Adipose tissue (tissue), 3 donors: ENCODE results near the gene TRHDE. TPM values are rescaled to one million over a fixed set of nuclear protein-coding genes. Genes with fewer than 3 reads are reported as not detected.

Source experiments
- H3K27ac ChIP-seq: one replicate; pipeline ENCODE4 v1.5.1; 2013; ENCODE audit warnings: low read depth, low read length
- WGBS, 3 donors: extraction: QIAGEN DNeasy Blood & Tissue Kit; methylation state at CpG; one replicate each; pipeline ENCODE4 v1.1.7; 2013; 5-methylcytosine and 5-hydroxymethylcytosine counted together
- polyA plus RNA-seq, 3 donors: library from polyadenylated mRNA; stranded (reverse); fragments of 200-250 nt; gene quantifications; one replicate each; pipeline ENCODE4 v1.2.3, GENCODE V29; 2013
- donor health status: healthy with polysubstance abuse.
- donor health status: Bipolar disorder and iron deficiency.
- donor health status: healthy.

Gene TRHDE
- polyA plus RNA-seq, 3 donors, result 2.0 to 4.2 (median 2.7) TPM

DNA sequence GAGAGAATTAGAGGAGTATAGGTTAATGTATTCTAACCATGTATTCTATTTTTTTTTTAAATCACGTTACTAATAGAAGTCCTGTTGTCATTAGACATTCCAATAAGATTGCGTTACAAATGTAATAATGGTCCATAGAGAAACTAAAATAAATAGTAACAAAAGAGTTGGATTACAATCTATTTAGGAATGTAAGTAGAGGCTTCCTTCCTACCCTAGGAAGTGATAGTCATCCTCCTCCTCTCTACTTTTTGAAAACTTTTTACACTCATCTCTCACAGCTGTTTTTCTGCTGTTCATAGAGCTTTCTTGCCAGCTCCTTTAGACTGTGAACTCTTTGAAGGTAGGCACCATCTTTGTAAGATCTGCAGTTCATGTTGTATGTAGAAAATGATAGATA, 23.6 kb downstream of the TRHDE start:
- WGBS, 3 donors, result 86 to 91% (median 90%) methylated on average over 2 of the region's 2 CpGs
- no peak overlapping the region for H3K27ac ChIP-seq

DNA sequence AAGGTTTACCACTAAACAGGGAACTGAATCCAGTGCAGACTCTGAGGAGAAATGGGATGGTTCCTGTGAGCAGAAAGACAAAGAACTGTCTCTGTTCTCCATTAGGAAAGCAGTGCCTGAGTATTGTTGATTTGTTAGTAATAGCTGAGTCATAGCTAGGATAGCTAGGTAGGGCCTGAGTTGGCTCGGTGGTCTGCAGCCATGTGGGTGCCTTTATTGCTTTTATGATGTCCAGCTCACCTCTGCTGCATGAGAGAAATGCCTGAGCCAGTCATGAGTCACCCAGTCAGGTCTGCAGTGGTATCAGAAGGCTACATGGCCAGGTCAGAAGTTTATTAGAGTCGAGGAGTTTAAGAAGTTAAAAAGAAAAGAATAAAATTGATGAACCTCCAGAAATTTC, 24.2 kb downstream of the TRHDE start:
- H3K27ac ChIP-seq, result no peak overlapping the region
- 70 to 73% (median 71%) methylated on average over 2 of the region's 2 CpGs for WGBS, 3 donors

DNA sequence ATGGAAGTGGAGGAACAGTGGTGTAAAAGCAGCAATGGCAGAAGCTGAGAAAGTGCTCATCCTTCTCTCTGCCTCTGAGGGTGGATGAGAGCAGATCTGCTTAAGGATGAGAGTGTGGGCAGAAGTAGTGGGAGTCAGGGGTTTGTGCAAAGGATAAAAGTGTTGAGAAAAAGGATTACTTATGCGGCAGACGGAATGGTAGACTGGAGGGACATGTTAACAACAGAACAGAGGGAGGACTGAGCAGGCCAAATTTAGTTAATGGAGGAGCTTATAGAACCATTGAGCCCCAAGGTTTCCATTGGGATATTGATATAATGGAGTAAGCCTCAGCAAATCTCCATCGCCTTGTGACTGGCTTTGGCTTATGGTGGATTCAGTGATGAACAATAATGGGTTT, 25.5 kb downstream of the TRHDE start:
- no peak overlapping the region for H3K27ac ChIP-seq
- WGBS, 3 donors, result 60 to 79% (median 64%) methylated on average over 3 of the region's 3 CpGs

DNA sequence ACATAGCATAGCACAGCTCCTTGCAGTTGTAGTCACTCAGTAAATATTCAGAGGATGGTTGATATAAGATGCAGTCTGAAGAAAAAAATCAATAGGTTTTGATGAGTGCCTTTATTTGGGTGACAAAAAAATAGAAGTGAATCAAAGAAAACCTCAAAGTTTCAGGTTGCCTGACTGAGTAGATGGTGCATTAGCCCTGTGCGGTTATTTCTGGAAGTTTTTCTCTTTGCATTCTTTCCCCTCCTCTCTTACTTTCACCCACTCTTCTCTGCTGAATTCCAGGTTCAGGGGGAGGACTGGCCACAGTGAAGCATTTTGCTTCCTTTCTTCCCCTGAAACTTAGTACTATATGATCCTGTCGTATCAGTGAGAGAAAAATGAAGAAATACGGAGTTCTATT, 28.6 kb downstream of the TRHDE start:
- H3K27ac ChIP-seq, result no peak overlapping the region
- WGBS, 3 donors, result 68 to 90% (median 81%) methylated on average over 3 of the region's 3 CpGs

DNA sequence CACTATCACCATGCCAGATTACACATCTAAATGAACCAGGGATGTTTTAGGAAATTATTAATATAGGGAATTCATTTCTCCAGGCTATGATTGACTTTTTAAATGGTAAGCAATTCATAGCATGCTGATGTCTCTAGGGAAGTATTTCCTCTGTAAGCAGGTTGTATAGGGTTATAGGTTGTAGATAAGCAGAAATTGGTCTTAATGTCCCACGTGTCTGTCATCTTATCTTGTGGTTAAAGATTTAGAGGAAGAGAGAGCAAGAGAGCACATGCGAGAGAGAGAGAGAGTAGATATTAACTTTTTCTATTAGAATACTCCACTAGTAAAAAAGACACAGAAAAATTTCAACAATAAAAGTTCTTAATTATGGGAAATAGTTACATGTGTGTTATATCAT, 32.6 kb downstream of the TRHDE start:
- no peak overlapping the region for H3K27ac ChIP-seq
- 40 to 49% (median 41%) methylated on average over 2 of the region's 2 CpGs for whole genome bisulfite sequencing, 3 donors

DNA sequence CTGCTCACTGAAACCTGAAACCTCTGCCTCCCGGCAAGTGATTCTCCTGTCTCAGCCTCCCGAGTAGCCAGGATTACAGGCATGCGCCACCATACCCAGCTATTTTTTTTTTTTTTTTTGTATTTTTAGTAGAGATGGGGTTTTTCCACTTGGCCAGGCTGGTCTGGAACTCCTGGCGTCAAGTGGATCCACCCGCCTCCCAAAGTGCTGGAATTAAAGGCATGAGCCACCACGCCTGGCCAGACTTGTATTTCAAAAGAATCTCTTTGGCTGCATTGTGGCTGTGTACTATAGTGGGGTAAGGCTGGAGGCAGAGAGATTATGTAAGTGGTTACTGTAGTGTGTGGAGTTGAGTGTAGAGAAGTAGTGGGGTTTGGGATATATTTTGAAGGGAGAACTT, 35.1 kb downstream of the TRHDE start:
- WGBS, 3 donors, result 90 to 95% (median 91%) methylated on average over 6 of the region's 6 CpGs
- no peak overlapping the region for H3K27ac ChIP-seq

DNA sequence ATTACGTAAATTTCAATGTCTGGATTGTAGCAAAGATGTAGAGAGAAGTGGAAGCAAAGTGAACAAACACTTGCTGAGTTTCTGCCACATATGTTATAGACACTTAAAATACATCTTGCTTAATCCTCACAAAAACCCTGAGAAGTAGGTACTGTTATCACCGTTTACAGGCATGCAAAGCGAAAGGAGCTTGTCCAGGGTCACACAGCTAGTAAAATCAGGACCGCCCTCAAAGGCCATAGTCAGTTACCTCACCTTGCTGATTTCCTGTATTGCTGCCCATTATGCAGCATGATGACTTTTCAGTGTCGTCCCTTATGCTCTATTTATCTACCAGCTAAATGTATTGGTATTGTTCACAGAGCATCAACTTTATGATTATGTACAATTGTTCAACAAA, 39.8 kb downstream of the TRHDE start:
- H3K27ac ChIP-seq, result no peak overlapping the region
- 75 to 83% (median 81%) methylated on average over 5 of the region's 5 CpGs for WGBS, 3 donors

DNA sequence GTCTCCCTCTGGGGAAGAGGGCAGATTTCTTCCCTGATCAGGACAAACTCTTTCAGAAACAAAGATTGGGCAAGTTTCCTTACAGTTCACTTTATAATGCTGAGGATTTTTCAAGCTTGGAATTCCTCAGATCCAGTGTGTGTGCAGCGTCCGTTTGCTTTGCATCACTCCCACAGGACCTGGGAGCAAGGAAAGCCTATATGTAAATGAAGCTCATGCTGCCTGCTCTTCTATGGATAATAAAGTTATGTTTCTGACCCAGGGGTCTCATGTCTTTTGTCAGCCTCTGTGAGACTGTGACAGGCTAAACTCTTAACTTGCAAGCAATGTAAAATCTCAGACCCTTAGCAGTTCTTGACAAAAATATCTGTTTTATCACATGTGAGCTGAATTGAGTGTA, 41.6 kb downstream of the TRHDE start:
- H3K27ac ChIP-seq, result no peak overlapping the region
- 33 to 59% (median 46%) methylated on average over 2 of the region's 2 CpGs for WGBS, 3 donors

DNA sequence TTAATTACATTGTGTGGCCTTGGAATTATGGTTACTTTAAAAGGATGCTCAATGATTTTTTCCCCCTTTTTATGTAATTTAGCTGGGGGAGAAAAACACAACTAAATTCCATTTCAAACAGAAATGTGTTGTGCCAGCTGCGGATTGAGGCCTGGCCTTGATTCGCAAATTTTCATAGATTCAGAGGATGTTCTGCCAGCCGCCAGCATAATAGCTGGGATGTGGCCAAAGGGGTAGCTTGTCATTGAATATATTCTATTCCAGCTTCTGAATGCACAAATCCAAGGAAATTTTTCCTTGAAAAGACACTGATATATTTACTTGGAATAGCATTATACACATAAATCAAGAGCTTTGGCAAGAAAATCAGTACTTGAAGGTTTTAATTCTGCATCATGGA, 43.7 kb downstream of the TRHDE start:
- H3K27ac ChIP-seq, result no peak overlapping the region
- 88 to 94% (median 94%) methylated on average over 3 of the region's 3 CpGs for WGBS, 3 donors

DNA sequence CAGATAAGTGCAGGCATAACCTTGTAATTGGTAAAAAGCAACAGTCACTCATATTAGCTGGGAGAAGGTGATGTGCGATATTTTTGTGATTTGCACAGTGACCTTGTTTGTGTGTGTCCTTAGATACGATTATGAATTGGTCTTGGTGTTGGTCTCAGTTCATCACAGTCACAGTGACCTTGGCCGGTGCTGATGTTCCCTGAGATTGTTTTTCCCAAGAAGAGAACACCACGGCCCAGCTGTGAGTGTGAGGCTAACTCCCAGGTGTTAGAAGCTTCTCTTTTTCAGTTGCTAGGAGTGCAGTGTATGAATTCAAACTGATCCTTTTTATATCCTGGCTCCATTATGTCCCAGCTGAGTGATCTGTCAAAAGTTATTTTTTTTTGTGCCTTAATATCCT, 46.2 kb downstream of the TRHDE start:
- H3K27ac ChIP-seq, result no peak overlapping the region
- WGBS, 3 donors, result 39 to 89% (median 85%) methylated on average over 4 of the region's 4 CpGs

DNA sequence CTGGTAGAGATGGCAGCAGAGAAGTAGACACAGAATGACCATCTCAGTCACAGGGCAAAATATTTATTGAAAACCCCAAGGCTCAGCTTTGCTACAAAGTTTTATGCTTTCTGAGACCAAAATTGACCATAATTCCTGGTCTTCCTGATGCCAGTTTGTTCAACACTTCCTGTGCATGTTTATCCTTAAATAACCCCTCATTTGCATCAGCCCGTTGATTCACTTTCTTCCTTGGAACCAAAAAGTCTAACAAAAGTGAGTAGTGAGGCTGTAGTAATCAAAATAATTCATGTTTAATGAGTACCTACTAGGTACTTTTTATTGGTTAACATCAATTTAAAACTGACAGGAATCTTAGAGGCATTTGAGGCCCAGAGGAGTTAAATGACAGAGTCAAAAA, 51.7 kb downstream of the TRHDE start:
- WGBS, 3 donors, result 62 to 89% (median 65%) methylated on average over 1 of the region's 1 CpG
- no peak overlapping the region for H3K27ac ChIP-seq

DNA sequence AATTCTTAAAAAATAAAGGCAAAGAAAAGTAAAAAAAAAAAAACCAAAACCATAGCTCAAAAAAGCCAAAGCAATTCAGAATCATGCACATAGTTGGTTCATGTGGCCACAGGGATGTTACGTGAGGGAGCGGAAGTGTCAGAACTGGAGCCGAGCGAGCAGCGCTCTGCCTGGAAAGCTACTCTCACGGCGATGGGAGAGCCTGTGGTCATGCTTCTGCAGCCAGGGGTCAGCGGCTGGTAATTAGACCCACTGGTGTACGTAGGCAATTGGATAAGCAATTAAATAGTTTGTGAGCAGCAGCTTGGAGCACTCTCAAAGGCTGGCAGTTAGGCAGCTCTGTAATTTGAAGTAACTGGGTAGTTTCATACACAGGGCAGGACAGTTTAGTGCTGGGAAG, 58.1 kb downstream of the TRHDE start:
- H3K27ac ChIP-seq, result no peak overlapping the region
- 58 to 68% (median 60%) methylated on average over 9 of the region's 9 CpGs for WGBS, 3 donors

DNA sequence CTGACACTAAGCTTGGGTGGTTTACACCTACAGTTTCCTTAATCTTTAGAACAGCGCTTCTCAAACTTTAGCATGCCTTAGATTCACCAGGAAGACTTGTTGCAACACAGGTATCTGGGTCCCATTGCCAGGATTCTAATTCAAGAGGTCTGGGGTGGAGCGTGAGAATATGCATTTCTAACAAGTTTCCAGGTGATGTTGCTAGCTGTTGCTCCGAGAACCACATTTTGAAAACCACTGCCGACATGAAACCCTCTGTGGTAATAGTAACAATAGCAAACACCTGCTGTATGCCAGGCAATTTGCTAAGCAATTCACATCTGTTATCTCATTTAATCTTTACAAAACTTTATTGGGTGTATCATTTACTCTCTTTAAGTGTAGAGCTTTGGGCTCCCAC, 58.6 kb downstream of the TRHDE start:
- WGBS, 3 donors, result 92 to 94% (median 93%) methylated on average over 4 of the region's 4 CpGs
- H3K27ac ChIP-seq, result no peak overlapping the region

DNA sequence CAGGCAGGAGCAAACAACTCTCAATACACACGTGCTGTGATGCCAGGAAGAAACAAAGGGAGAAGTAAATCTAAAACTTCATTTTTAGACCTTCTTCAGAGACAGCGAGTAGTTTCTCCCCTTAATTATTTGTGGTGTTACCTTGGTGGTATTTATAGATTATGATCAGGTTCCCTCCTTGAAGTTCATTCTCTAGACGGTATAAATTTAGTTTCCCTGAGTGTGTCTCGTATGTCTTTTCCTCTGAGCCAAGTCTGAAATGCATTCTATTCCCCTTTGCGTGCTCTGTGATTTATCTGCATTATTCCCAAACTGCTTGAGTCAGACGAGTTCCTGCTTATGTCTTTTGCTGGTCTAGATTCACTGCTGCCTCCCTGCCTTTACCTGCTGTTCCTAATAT, 65.2 kb downstream of the TRHDE start:
- WGBS, 3 donors, result 52 to 67% (median 55%) methylated on average over 6 of the region's 6 CpGs
- no peak overlapping the region for H3K27ac ChIP-seq

DNA sequence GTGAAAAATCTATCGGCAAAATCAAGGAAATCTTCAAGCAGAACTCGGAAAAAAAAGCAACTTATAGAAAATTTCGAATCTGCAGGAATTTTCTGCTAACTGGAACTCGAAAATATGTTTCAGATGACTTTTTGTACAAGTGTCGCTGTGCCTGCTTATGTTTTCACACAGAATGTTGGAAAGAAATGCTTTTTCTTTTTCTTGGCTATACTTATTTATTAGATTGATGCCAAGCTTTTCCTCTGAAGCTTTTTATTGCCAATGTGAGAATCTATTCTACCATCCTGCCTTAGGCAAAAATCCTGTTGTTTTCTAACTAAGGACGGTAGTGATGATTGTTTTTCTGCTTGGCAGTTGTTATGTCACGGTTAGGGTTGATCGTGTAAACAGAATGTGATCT, 65.8 kb downstream of the TRHDE start:
- no peak overlapping the region for H3K27ac ChIP-seq
- WGBS, 3 donors, result 84 to 88% (median 86%) methylated on average over 8 of the region's 8 CpGs

DNA sequence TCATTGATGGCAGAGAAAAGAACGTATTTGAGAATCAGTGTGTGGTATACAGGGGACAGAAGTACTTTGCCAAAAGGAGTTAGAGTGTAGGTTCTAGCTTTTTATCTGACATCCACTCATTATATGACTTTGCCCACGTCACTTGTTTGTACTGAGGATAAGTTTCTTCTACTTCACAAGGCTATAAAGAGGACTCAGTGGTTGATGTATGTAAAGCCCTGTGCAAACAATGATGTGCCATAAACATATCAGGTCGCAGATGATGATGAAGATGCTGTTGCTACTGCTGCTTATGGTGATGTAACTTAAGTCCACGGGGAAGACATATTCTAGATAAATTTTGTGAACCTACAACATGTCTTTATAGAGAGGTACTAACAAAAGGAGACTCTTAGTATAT, 66.3 kb downstream of the TRHDE start:
- 74 to 82% (median 74%) methylated on average over 4 of the region's 4 CpGs for WGBS, 3 donors
- no peak overlapping the region for H3K27ac ChIP-seq

DNA sequence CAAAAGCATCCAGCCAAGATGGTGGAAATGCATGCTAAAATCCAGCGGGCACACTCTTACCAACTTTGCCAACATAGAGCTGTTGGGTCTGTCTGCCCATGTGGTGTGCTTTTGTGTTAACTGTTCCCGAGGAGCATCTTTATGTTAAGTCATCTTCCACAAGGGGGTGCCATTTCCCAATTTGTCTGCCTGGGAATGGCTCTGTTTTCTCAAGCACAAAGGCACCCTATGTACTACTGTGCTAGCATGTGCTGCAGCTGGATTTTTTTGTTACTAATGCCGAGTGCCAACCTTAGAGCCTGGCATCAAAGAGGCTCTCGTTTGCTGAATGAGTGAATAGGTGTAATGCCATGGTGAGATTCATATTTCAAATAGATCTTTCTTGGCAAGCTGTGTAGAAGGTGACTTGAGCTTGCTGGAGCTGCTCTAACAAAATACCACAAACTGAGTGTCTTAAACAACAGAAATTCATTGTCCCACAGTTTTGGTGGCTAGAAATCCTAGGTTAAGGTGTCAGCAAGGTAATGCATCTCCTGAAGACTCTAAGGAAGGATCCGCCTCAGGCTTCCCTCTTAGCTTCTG, 74.3 kb downstream of the TRHDE start:
- WGBS, 3 donors, result 26 to 34% (median 34%) methylated on average over 5 of the region's 5 CpGs
- no peak overlapping the region for H3K27ac ChIP-seq

DNA sequence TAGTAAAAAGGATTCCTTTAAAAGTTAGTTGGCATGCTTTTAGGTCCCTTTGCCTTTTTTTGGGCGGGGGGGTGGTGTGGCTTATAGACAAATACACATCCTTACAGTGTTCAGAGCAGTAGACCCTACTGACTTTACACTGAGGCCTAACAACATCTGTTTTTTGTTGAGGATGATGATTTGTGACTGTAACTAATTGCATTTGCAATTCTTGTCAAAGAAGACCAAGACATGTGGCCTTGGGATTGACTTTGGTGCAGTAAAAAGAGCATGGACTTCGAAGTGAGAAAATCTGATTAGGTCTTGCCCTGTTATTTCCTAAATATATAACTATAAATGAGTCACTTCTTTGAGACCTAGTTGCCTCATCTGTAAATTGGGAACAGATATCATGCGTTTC, 77.3 kb downstream of the TRHDE start:
- no peak overlapping the region for H3K27ac ChIP-seq
- WGBS, 3 donors, result 74 to 85% (median 79%) methylated on average over 3 of the region's 3 CpGs

DNA sequence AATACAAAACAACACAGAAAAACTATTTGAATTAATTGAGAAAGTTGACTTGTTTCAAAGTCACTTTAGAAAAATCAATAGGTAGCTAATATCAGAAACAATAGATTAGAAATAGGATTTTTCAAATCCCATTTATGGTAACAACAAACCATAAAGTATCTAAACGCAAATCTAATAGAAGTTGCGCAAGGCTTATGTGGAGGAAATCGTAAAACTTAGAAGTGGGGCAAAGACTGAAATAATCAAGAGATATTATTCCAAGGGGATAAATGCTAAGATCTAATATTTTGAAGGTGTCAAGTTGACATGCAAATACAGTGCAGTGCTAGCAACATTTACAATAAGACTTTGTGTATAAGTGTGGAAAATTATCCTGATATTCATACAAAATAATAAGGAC, 87.2 kb downstream of the TRHDE start:
- WGBS, 3 donors, result 87 to 95% (median 90%) methylated on average over 3 of the region's 3 CpGs
- no peak overlapping the region for H3K27ac ChIP-seq

DNA sequence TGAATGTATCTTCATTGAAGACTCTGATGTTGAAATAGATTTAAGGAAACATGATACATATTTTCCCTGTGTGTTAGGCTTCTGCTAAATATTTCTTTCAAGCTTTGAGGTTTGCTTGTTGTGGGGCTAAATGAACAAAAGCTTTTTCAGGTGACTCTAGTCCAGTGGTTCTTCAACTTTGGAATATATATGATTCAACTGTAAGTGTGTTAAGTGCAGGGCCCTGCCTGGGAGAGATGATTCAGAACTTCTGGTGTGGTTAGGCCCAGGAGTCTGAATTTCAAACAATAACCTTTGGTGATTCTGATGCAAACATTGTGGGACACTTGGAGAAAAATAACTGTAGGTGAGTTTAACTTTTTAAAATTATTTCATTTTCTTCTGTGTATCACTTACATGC, 93.0 kb downstream of the TRHDE start:
- no peak overlapping the region for H3K27ac ChIP-seq

DNA sequence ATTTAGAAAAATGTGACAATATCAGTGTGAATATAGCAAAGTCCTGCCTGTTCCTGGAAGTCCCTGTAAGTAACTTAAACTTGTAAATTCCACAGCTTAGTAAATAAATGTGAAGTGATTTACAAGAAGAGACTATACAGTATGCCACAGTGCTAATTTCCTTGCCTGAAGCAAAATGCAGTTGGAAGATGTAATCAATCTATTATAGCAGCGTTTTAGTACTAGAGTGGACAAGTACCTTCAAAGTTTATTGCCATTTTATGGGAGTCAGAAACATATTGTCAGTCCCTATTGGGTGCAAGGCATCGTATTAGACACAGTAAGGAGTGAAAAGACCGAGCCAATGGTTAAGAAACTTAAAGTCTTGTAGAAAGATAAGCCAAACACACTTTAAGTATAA, 94.1 kb downstream of the TRHDE start:
- H3K27ac ChIP-seq, result no peak overlapping the region
- WGBS, 3 donors, result 61 to 92% (median 83%) methylated on average over 3 of the region's 3 CpGs
